Neutrophil (primary cell): ENCODE data around the gene RCC2.
A peak's percentile ranks its signal among the peaks of the same experiment; 100 is the strongest.

Source experiments
- H3K27ac ChIP-seq: fragments of 200-600 bp; sonication (generic); 2 replicates; pipeline ENCODE4 v1.5.1; 2016; ENCODE audit warnings: mild to moderate bottlenecking, moderate library complexity
- H3K27me3 ChIP-seq: fragments of 200-600 bp; sonication (generic); 2 replicates; pipeline ENCODE4 v1.6.0; 2016; ENCODE audit warnings: mild to moderate bottlenecking
- H3K36me3 ChIP-seq: fragments of 200-600 bp; sonication (generic); 2 replicates; pipeline ENCODE4 v1.5.1; 2017
- H3K4me1 ChIP-seq, 2 experiments: fragments of 200-600 bp in 1 of 2; sonication (generic) in 1 of 2; 1 replicate in 1 of 2; 2 replicates in 1 of 2; pipeline versions ENCODE4 v1.5.1 to v1.6.1; 2013 to 2016; ENCODE audit warnings: low read depth in 1 of 2, low read length in 1 of 2, mild to moderate bottlenecking in 1 of 2, moderate library complexity in 1 of 2; ENCODE audit not compliant: control insufficient read depth in 1 of 2, insufficient read depth in 1 of 2
- H3K4me3 ChIP-seq, 2 experiments: fragments of 200-600 bp in 1 of 2; sonication (generic) in 1 of 2; 1 replicate in 1 of 2; 2 replicates in 1 of 2; pipeline ENCODE4 v1.5.1; 2013 to 2016; ENCODE audit warnings: low read depth in 1 of 2, low read length in 1 of 2, mild to moderate bottlenecking in 1 of 2, moderate library complexity in 1 of 2
- H3K9me3 ChIP-seq: fragments of 200-600 bp; sonication (generic); 2 replicates; pipeline ENCODE4 v1.5.1; 2016
- TF ChIP-seq, protein P1 (sequence below): fragments of 200-600 bp; sonication (generic); IDR thresholded peaks from 2 replicates; pipeline ENCODE4 v1.5.1; 2016; ENCODE audit warnings: antibody characterized with exemption

RCC2 gene

DNA sequence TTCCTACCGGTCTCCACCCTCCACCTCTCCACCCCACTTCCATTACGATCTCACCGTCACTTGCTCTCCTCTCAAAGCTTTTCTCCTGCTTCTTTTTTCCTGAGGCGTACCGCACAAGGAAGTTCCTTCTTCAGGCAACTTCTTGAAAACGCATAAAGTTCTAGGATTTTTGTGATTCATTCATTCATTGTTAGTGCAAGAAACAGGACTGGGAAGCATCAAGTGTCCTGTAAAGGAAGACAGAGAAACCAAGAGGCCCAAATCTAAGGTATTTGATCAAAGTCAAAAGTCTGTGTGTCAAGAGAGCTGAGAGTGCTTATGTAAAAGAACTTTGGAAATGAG lies 1.3 kb upstream of the RCC2 start:
- Histone ChIP-seq H3K27me3 (no peaks in the 10 kb centered on the region), H3K4me3 (no peak overlapping the region), H3K27ac (no peak overlapping the region), H3K4me1 (peaks cover 37 to 41% of the 10 kb centered on the region in 2 experiments), H3K9me3 (no peaks in the 10 kb centered on the region), H3K36me3 (no peaks in the 10 kb centered on the region)
- TF ChIP-seq, protein P1, sequence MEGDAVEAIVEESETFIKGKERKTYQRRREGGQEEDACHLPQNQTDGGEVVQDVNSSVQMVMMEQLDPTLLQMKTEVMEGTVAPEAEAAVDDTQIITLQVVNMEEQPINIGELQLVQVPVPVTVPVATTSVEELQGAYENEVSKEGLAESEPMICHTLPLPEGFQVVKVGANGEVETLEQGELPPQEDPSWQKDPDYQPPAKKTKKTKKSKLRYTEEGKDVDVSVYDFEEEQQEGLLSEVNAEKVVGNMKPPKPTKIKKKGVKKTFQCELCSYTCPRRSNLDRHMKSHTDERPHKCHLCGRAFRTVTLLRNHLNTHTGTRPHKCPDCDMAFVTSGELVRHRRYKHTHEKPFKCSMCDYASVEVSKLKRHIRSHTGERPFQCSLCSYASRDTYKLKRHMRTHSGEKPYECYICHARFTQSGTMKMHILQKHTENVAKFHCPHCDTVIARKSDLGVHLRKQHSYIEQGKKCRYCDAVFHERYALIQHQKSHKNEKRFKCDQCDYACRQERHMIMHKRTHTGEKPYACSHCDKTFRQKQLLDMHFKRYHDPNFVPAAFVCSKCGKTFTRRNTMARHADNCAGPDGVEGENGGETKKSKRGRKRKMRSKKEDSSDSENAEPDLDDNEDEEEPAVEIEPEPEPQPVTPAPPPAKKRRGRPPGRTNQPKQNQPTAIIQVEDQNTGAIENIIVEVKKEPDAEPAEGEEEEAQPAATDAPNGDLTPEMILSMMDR: no peak

DNA sequence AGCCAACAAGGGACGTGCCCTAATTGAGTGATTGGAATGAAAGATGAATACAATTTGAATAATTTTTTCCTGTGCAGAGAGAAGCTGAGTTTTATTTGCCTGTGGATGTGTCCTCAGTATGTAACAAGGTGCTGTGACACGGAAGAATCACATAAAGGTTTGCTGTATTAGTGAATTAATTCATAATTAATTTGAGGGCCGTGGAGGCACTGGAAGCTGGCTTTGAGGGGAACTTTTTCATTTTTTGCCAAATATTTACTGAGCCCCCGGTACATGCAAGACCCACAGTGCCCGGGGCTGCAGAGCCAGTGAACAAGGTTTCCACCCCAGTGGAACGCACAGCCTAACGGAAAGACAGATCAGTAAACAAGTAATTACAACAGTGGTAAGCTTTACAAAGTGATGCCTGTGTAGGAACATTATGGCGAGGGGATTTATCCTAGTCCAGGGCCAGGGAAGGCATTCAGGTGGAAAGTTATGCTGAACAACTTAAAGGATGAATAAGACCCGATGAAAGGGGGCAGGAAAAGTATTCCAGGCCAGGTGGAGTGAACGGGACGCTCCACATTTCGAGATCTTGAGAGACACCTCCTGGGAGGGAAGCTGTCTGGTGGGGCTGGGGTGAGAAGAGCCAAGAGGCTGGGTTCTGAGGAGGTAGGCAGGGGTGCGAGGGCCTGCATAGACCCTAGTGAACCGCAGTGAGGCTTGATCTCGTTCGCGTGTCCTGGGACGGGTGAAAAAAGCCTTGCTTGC lies 773 bp upstream of the RCC2 start:
- Histone ChIP-seq H3K27me3 (no peaks in the 10 kb centered on the region), H3K9me3 (no peaks in the 10 kb centered on the region), H3K36me3 (no peaks in the 10 kb centered on the region), H3K4me1 (peaks cover 37 to 41% of the 10 kb centered on the region in 2 experiments), H3K4me3 (peak overlapping the region; percentile 56 to 64), H3K27ac (no peak overlapping the region)
- TF ChIP-seq, protein P1: no peak

DNA sequence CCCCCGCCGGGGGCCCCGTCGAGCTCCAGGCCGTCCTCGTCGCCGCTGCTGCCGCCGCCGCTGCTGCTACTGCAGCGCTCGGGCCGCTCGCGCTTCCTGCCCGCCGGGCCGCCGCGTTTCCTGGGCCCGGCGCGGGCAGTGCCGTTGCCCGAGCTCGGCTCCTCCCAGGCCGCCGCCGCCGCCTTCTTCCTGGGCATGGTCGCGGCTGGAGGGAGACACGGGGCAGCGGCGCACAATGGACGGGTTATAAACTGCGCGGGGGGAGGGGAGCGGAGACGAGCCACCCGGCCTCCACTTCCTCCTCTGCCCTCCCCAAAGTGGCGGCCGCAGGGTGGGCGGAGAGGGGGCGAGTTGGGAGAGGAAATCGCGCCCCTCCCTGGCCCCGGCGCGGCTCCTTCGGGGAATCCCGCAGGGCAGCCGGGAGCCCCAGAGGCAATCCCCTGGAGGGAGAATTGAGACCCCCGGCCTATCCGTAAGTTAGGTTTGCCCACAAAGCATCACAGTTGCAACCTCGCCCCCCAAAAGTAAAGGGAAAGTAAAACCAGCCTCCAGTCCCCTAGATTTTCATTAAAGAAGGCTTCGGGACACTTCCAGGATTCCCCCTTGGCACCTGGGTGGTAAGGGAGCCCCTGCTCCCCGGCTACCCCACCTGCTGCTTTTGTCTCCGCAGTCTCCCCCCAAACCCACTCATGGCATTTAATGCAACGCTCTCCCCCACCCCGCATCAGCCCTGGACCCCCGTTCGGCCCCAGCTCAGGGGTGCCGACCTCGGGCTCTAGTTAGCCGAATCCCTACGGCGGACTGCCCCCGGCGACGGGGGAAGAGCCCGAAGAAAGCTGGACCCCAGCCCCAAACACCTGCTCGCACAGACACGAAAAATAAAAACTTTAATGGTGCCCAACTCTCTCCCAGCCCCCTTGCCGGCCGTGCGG lies 893 bp downstream of the RCC2 start:
- Histone ChIP-seq H3K27ac (peak overlapping the region; percentile 77), H3K36me3 (no peaks in the 10 kb centered on the region), H3K4me3 (peak overlapping the region; percentile 64 to 74), H3K9me3 (no peaks in the 10 kb centered on the region), H3K4me1 (peaks cover 41 to 42% of the 10 kb centered on the region in 2 experiments), H3K27me3 (no peaks in the 10 kb centered on the region)
- TF ChIP-seq, protein P1: no peak

DNA sequence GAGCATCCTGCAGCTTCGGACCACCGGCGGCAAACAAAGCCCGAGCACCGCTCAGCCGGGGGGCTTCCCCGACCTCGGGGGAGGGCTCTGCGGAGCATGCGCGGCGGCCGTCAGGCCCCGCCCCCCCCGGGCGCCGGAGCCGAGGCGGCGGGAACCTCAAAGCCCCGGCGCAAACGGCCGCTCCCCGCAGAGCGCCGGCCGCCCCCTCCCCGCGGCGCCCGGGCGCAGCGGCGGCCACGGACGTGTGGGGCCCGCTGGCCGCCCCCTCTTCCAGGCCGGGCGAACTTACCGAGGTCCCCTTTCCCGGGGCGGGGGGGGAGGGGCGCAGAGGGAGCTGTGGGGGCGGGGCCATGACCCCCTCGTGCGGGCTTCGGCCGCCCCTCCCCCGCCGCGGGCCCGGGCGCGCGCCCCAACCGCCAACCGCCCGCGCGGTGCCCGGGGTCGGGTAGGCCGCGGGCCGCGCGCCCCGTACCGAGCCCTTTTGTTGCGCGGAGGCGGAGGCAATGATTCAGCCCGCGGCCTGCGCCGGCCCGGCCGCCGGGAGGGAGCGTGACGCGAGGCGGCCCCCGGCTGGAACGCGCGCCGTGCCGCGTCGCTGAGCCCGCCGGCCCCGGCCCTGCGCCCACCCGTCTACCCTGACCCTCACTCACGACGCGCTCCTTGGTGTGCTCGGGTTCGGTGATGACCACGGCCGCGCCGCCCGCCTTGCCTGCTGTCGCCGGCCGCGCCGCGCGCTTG lies 1.7 kb downstream of the RCC2 start:
- H3K9me3 ChIP-seq: no peaks in the 10 kb centered on the region
- H3K4me3 ChIP-seq: peak overlapping the region; percentile 64 to 74
- no peaks in the 10 kb centered on the region for H3K27me3 ChIP-seq
- H3K27ac ChIP-seq: peak overlapping the region; percentile 77
- TF ChIP-seq, protein P1: no peak
- peaks cover 41 to 44% of the 10 kb centered on the region in 2 experiments for H3K4me1 ChIP-seq
- H3K36me3 ChIP-seq: no peaks in the 10 kb centered on the region

DNA sequence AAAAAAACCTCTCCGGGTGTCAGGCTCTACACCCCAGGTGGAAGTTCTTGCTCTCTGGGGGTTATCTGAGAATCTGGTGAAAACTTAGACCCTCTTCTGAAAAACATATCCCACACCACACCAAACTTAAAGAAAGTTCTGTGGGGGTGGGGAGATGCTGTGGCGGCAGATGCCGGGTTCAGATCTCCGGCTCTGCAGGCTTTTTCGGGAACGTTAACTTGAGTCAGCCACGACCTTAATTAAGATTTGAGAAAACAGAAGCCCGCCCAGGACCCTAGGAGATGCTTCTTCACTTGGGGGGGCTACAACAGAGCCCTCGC lies 2.3 kb downstream of the RCC2 start:
- TF ChIP-seq, protein P1: no peak
- Histone ChIP-seq H3K27ac (peak overlapping the region; percentile 77), H3K36me3 (no peaks in the 10 kb centered on the region), H3K9me3 (no peaks in the 10 kb centered on the region), H3K4me3 (peak overlapping the region; percentile 64 to 74), H3K4me1 (peaks cover 46 to 49% of the 10 kb centered on the region in 2 experiments), H3K27me3 (no peaks in the 10 kb centered on the region)
